HG02852 (cell line): ENCODE data around the gene RUVBL2.
"Not testable (repeated sequence)": the region's sequence is repeated elsewhere in the genome, so short reads cannot be mapped to it uniquely, and the experiment has no call there.

Experiments
- ATAC-seq: cut with Tn5 transposase; IDR thresholded peaks from one replicate; pipeline ENCODE4 v1.9.1; 2021; ENCODE audit warnings: mild to moderate bottlenecking, moderate library complexity; ENCODE audit not compliant: unreplicated experiment

RUVBL2 gene

GRCh38 chr19:49038557-49039276 is 45.0 kb downstream of the RUVBL2 start:
- ATAC-seq: not testable (repeated sequence)

DNA sequence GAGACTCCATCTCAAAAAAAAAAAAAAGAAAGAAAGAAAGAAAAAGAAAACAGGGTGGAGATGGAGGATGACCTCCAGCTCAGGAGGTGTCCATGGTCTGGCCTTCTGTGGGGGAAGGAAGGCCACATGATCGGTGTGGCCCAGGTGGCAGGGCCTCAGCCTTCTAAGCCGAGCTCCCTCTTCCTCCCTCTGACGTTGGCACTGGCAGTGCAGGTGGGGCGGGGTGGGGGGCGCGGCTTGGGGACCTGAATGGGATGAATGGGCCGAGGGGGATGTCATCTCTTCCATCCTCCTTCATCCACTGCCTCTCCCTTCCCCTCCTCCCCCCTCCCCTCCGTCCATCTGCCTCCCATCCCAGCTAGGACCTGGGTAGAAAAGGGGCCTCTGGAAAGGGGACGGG is 46.0 kb downstream of the RUVBL2 start:
- ATAC-seq: not testable (repeated sequence)

DNA sequence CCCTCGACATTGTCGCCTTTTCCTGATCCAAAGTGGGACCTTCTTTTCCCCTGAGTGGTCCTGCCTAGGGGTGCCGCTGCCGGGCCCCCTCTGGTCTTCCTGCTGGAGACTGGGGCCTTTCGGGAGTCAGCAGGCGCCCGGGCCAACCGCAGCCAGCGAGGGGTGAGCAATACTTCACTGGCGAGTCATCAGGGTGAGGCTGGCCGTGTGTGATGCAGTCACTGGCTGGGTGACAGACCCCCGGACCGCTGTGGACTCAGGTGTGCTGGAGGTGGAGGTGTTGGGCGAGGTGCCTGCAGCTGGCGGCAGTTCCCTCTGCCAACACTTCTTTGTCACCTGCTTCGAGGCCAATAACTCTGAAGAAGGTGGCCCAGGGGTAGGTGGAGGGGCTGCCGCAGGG is 48.5 kb downstream of the RUVBL2 start:
- ATAC-seq: no peak

DNA sequence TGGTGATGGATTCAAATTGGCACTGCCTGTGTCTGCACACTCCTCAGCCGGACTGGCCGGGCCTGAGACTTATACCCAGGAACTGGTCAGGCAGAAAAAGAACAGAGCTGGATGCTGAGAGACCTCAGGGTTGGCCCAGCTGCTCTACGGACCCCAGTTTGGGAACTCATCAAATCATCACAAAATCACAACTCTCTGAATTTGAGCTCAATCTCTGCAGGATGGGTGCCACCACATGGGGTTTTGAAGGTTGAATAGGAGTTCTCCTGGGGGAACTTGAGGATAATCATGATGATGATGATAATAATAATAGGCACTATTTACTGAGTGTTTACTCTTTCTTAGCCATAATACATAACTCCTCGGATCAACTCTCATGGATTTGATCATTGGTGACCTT is 49.0 kb downstream of the RUVBL2 start:
- not testable (repeated sequence) for ATAC-seq

DNA sequence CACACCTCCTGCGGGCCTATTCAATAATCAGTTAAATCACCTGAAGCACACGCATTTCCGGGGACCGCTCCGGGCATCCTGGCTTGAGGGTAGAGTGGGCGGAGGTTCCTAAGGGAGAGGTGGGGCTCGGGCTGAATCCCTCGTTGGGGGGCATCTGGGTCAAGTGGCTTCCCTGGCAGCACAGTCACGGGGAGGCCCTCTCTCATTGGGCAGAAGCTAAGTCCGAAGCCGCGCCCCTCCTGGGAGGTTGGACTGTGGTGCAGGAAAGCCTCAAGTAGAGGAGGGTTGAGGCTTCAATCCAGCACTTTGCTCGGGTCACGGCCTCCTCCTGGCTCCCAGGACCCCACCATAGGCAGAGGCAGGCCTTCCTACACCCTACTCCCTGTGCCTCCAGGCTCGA is 49.9 kb downstream of the RUVBL2 start, which contains the start of gene CGB5:
Gene CGB5 (plus strand): TSS at position 301 of the 400 bp plus-strand sequence. CDS start 362 bp downstream, outside the sequence.
- not testable (repeated sequence) for ATAC-seq

GRCh38 chr19:49049011-49049410 is 55.3 kb downstream of the RUVBL2 start, which contains the start of gene CGB8:
Gene CGB8 (minus strand): TSS chr19:49049111. CDS start chr19:49048739, 372 bp downstream.
- ATAC-seq: not testable (repeated sequence)

GRCh38 chr19:49049834-49050233 is 56.1 kb downstream of the RUVBL2 start:
- ATAC-seq: not testable (repeated sequence)

GRCh38 chr19:49050376-49051033 is 56.8 kb downstream of the RUVBL2 start:
- ATAC-seq: not testable (repeated sequence)

- no peak for ATAC-seq
These were observed 62.6 kb downstream of the RUVBL2 start for GRCh38 chr19:49056101-49056901.

DNA sequence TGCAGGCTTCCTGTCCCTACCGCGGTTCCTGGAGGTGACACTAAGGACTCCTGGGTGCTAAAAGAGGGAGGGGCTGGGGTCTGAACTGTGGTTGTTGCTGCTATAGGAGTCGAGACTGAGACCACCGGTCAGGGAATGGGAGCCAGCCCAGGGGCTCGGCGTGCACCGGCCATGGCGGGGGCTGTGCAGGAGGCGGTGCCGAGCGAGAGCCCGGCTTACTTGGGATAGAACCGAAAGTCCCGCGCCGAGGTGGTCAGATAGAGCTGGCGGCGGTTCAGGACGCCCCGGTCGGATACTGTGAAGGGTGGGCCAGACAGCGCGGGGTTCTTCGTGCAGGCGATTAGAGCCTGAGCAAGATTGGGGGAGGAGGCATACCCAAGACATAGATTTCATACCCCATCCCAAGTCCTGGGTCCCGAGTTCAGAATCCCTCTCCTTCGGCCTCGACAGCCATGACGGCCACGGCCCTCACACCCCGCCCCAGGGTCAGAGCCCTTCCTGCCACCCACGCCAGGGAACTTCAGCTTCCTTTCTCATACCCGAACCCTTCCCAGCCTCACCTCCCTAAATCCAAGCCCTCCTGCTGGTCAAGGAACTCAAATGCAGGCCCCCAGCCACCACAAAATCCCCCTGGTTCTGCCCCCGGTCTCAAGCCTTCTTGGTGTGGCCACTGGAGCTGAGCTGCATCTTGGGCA is 63.4 kb downstream of the RUVBL2 start:
- not testable (repeated sequence) for ATAC-seq

DNA sequence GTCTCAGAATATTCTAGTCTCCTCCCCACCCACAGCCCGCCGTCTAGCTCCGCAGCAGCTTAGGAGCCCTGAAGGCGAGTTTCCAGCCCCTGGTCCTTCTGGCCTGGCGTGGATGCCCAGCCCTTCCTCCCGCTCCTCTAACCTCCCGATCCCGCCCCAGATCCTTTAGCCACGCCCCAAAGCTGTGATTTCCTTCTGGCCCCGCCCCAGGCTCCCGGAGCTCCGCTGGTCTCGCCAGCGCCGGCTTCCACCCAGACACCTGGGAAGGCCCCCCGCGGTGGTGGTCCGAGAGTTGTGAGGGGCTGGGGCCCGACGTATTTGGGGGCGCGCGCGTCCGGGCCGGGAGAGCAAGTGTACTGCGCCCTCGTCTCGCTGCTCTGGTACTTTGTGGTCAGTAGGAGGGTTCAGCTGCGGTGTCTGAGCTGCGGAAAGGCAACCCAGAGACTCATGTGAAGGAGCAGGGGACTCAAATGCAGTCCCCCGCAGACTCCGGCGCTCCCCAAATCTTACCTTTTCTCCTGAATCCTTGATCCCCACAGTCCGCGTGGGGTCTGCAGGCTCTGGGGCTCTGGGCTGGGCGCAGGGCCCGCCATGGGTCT is 64.0 kb downstream of the RUVBL2 start, which contains the start of gene CGB7:
Gene CGB7 (minus strand): TSS at position 114 of the 599 bp plus-strand sequence. CDS start 2,374 bp downstream, outside the sequence.
- no peak for ATAC-seq

GRCh38 chr19:49058562-49058961 is 64.9 kb downstream of the RUVBL2 start:
- no peak for ATAC-seq

DNA sequence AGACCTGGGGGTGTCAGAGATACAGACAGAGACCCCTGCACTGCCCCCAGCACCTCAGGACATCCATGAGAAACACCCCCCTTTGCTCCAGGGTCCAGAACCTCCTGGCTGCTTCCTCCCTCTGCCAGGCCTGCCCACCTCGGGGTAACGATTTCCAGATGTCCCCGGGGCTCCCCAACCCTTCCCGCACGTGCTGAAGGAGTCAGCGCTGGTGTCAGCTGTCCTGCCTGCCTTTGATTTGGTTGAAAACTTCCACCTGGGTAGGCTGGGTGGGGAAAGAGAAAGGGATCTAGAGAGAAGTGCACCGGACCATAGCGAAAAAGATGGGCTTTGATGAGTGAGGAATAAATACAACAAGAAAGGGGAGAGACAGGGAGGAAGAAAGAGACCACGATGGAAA is 65.4 kb downstream of the RUVBL2 start:
- no peak for ATAC-seq

- no peak for ATAC-seq
These were observed 67.3 kb downstream of the RUVBL2 start for GRCh38 chr19:49061000-49061399.

GRCh38 chr19:49061445-49061844 is 67.8 kb downstream of the RUVBL2 start:
- no peak for ATAC-seq

DNA sequence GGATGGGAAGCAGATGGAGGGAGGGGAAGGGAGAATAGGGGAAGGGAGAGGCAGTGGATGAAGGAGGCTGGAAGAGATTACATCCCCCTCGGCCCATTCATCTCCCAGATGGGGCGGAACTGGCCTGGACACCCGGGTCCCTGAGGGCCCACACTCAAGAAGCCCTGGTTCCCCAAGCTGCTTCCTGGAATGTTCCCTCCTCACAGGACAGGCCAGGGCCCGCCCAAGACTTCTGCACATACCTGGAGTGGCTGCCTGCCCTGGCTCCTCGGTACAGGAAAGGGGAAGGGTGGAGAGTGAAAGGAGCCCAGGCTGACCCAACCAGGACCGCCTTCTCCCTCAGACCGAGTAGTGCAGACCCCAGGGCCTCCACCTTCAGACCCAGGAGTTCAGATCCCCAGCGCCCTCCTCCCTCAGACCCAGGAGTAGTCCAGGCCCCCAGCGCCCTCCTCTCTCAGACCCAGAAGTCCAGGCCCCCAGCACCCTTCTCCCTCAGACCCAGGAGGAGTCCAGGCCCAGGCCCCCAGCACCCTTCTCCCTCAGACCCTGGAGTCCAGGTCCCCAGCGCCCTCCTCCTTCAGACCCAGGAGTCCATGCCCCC is 70.4 kb downstream of the RUVBL2 start:
- no peak for ATAC-seq

DNA sequence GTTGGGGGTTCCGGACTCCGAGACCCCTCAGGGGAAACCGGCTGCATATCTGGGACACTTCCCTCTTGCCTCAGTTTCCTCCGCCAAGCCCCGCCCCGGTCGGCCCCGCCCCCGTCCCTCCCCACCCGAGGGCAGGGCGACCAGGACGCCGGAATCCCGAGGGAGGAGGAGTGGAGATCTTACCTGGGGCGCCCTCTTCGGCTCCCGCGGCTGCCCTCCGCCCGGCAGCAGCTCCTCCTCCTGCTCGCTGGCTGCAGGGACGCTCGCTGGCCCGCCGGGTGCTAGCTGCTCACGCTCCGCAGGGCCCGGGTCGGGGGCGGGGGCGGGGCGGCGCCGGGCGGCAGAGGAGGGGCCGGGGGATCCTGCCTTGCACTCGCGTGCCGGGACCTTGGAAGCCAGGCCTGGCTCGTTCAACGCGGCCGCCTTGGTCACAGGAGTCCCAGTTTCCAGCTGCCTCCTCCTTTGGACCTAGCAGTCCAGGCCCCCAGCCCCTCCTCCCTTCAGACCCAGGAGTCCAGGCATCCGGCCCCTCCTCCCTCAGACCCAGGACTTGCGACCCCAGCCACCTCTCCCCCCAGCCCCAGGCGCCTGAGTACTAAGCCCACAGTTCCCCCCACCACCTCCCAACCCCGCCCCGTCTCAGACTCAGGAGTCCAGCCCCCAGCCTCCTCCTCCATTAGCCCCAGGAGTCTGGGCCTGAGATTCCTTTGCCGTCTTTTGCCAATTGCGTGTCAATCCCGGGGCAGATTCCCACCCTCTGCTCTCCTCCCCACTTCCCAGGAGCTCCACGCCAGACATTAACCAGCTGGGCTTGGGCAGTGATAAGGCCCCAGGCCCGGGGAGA is 71.3 kb downstream of the RUVBL2 start, which contains the start of gene NTF4:
Gene NTF4 (minus strand): TSS at position 51 of the 844 bp plus-strand sequence. CDS start 2,821 bp downstream, outside the sequence.
- ATAC-seq: no peak
